Stimulated activated effector memory CD8-positive, alpha-beta T cell treated with anti-CD3 and anti-CD28 coated beads, Interleukin-12 subunit alpha, Interleukin-12 subunit beta, amount 100 ng/mL, for 72 hours (primary cell): ENCODE data around the gene SMCO4.

Experiments
- ATAC-seq: fragments of 150-1000 bp; cut with Tn5 transposase; 2 replicates; pipeline ENCODE4 v1.10.0; 2021
- DNase-seq, 2 donors: peaks; one replicate each; pipeline ENCODE4 v3.0.0; 2021 to 2022; ENCODE audit warnings: low spot score in 2 of 2
- H3K27ac Mint-ChIP-seq: one replicate; pipeline ENCODE4 v1.8.0; 2022; ENCODE audit warnings: mild to moderate bottlenecking, mixed read lengths
- H3K36me3 Mint-ChIP-seq: one replicate; pipeline ENCODE4 v1.8.0; 2022; ENCODE audit warnings: mild to moderate bottlenecking, mixed read lengths
- H3K4me1 Mint-ChIP-seq: one replicate; pipeline ENCODE4 v1.8.0; 2022; ENCODE audit warnings: mixed read lengths
- H3K4me3 Mint-ChIP-seq: one replicate; pipeline ENCODE4 v1.8.0; 2022; ENCODE audit warnings: mild to moderate bottlenecking, mixed read lengths
- H3K9me3 Mint-ChIP-seq: one replicate; pipeline ENCODE4 v1.8.0; 2022; ENCODE audit warnings: mixed read lengths

Gene SMCO4

DNA sequence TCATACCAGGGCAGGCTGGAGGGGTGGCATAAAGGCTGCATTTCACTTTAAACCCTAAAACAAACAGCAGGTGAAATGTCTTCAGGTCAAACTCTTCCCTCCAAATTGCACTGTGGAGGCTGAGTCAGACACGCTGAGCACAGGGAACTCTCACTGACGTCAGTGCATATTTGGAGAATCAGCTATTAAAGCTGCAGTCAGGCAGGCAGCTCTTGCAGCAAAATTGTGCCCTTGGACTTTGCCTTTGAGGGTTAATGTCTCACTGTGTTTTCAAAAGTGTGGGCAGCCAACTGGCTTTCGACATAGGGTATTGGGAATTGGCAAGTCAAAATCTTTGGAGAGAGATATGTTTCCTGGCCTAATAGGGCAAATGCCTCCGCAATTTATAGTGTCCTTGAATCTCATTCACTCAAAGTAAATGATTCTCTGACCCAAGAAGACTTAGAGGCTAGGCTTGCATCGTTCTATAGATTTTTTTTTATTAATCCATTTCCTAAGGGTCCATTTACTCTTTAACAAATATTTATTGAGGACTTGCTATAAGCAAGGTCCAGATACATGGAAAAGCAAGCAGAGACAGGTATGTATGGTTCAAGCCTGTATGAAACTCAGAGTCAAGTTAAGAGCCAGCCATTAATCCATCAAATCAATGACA, 27.7 kb upstream of the SMCO4 start:
- DNase-seq: no peak
- Mint-ChIP-seq H3K9me3 (no peaks in the 10 kb centered on the region), H3K4me3 (no peak overlapping the region), H3K4me1 (no peaks in the 10 kb centered on the region), H3K27ac (no peak overlapping the region), H3K36me3 (no peaks in the 10 kb centered on the region)
- ATAC-seq: no peak

DNA sequence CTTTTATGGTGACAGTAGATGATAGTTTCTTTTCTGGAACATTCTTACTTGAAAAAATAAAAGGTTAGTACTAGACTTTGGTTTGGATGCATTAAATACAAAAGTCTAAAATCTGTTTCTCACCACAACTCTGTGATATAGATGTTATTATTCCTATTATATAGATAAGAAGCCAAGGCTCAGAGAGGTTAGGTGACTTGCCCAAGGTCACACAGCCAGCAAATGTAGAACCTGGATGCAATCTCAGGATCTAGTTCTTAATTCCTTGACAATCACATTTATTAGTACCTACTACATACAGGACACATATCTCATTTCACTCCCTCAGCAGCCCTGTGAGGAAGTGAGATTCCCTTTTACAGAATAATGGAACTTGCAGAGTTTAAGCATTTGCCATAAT, 26.3 kb upstream of the SMCO4 start:
- no peak for ATAC-seq
- H3K36me3 Mint-ChIP-seq: no peaks in the 10 kb centered on the region
- H3K9me3 Mint-ChIP-seq: no peaks in the 10 kb centered on the region
- no peaks in the 10 kb centered on the region for H3K4me1 Mint-ChIP-seq
- DNase-seq: no peak
- no peak overlapping the region for H3K4me3 Mint-ChIP-seq
- H3K27ac Mint-ChIP-seq: no peak overlapping the region

DNA sequence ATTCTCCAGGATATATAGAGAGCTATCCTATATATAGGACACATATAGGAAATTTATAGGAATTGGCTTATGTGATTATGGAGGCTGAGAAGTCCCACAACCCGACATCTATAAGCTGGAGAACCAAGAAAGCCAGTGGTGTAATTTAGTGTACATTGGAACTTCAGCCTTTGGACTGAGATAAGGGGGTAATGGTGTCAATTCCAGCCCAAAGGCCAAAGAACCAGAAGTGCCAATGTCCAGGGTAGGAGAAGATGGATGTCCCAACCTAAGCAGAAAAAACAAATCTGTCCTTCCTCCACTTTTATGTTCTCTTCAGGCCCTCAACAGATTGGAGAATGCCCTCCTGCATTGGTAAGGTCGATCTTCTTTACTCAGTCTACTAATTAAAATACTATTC, 25.5 kb upstream of the SMCO4 start:
- no peak for ATAC-seq
- H3K27ac Mint-ChIP-seq: no peak overlapping the region
- no peaks in the 10 kb centered on the region for H3K4me1 Mint-ChIP-seq
- no peaks in the 10 kb centered on the region for H3K36me3 Mint-ChIP-seq
- H3K9me3 Mint-ChIP-seq: no peaks in the 10 kb centered on the region
- DNase-seq: no peak
- no peak overlapping the region for H3K4me3 Mint-ChIP-seq

DNA sequence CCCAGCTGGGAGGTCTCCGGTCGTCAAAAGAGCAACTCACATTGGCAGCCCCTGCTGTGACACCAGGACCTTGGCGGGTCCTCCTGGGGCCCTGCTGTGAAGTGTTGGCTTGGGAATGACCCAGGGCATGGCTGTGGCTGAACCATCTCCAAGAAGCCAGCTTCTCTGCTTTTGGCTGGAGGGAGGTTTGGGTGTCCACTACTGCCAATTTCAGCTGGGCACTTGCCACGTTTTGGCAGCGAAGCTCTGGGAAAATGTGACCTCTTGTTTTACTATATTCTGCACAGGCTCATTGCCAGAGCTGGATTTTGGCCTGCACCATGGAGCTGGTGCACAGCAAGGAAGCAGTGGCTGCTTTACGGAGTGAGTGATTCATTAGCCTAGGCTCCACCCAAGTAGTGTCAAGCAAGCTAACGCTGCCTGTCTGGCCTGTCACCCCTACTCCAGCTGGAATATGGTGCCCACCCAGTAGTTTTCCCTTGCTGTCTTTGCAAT, 24.3 kb upstream of the SMCO4 start:
- Mint-ChIP-seq H3K4me1 (no peaks in the 10 kb centered on the region), H3K9me3 (no peaks in the 10 kb centered on the region), H3K4me3 (no peak overlapping the region), H3K36me3 (no peaks in the 10 kb centered on the region), H3K27ac (no peak overlapping the region)
- ATAC-seq (no peak), DNase-seq (no peak)

DNA sequence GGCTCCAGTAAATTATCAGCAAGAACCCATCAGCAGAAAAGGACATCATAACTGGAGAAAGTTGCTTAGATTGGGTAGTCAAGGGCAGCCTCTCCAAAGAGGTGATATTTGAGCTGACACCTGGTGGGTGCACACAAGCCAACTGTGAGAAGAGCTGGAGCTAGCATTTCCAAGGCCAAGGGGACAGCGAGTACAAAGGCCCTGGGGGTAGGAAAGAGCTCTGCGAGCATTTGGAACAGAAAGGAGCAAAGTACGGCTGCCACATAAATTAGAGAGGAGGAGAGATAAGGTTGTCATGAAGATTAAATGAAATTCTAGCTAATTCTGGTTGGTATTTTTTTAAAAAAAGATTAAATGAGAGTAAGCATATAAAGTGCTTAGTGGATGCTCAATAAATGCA, 21.7 kb upstream of the SMCO4 start:
- H3K9me3 Mint-ChIP-seq: no peaks in the 10 kb centered on the region
- no peak for ATAC-seq

DNA sequence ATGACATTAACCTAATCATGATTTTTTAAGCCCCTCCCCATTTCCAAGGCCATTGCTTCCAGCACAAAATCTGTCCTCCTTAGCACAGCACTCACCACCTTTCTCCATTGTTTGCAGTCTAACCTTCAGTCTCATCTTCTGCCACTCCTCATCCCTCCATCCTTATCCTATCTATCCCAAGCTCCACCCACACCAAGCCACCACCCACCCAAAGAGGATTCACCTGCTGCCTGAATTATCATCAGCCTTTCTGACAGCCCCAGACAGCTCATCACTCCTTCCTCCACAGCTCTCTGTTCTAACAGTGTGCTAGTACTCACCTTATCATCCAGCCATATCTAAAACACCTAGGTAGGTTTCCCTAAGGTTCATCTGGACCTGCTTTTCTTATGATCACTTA, 20.7 kb upstream of the SMCO4 start:
- H3K27ac Mint-ChIP-seq: no peak overlapping the region
- H3K4me1 Mint-ChIP-seq: peaks cover 7% of the 10 kb centered on the region
- DNase-seq (no peak), ATAC-seq (no peak)
- H3K4me3 Mint-ChIP-seq: no peak overlapping the region
- no peaks in the 10 kb centered on the region for H3K36me3 Mint-ChIP-seq
- no peaks in the 10 kb centered on the region for H3K9me3 Mint-ChIP-seq

More for the DNA sequence above, 21.7 kb upstream of the SMCO4 start:
- Mint-ChIP-seq H3K36me3 (no peaks in the 10 kb centered on the region), H3K27ac (no peak overlapping the region), H3K4me1 (peaks cover under 1% of the 10 kb centered on the region), H3K4me3 (no peak overlapping the region)
- no peak for DNase-seq

DNA sequence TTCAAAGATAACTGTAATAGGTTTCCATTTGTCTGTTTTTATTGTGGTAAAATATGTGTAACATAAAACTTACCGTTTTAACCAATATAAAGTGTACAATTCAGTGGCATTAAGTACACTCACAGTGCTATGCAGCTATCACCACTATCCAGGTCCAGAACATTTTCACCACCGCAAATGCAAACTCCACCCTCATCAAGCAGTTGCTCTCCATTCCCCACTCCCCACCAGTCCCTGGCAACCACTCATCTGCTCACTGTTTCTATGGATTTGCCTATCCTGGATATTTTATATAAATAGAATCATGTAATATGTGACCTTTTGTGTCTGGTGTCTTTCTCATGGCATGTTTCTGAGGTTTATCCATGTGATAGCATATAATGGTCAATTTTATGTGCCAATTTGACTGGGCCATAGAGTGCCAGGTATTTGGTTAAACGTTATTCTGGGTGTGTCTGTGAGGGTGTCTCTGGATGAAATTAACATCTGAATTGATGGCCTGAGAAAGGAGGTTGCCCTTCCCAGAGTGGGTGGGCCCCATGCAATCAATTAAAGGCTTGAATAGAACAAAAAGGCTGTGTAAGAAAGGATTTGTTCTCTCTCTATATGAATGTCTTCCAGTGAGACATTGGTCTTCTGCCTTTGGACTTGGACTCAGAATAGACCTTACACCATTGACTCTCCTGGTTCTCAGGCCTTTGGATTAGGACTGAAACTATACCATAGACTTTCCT, 17.2 kb upstream of the SMCO4 start:
- no peak for ATAC-seq
- H3K27ac Mint-ChIP-seq: no peak overlapping the region

DNA sequence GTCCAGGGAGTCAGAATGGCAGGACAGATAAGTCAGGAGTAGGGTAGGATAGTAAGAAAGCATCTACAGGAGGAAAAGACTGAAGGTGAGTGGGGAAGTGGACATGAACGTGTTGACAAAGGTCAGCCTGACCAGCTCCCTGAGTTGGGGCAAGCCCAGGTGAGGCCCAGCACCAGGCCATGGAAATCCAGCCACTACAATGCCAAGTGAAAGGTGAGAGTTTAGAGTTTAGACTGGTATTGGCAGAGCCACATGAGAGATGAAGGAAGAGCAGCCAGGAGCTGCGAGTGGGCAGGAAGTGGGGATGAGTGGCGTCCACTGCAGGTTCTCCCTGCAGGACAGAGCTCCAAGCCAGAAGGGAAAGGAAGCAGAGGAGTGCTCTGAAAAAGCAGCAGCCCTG, 16.5 kb upstream of the SMCO4 start:
- ATAC-seq: no peak
- H3K36me3 Mint-ChIP-seq: no peaks in the 10 kb centered on the region

More for the DNA sequence above, 17.2 kb upstream of the SMCO4 start:
- no peak for DNase-seq
- no peak overlapping the region for H3K4me3 Mint-ChIP-seq
- no peaks in the 10 kb centered on the region for H3K9me3 Mint-ChIP-seq
- peaks cover 7% of the 10 kb centered on the region for H3K4me1 Mint-ChIP-seq
- no peaks in the 10 kb centered on the region for H3K36me3 Mint-ChIP-seq

DNA sequence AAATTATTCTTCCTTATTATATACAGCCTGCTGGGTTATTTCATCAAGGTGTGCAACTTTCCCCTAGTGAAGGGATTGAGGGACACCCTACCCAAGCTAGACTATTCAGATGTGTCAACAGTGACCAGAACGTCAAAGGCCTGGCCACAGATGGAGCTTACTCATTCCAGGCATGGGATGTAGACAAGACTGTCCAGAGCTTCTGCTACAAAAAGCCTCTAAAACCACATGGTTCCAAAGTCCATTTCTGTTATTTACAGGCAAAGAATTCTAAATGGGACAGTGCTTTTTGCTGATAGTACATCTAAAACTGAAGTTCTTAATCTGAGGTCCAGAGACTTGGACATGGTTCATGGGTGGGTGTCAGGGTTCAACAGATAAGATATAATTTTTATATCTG, 9.7 kb upstream of the SMCO4 start:
- Mint-ChIP-seq H3K27ac (no peak overlapping the region), H3K4me3 (no peak overlapping the region), H3K36me3 (no peaks in the 10 kb centered on the region), H3K4me1 (no peaks in the 10 kb centered on the region), H3K9me3 (no peaks in the 10 kb centered on the region)
- no peak for ATAC-seq
- DNase-seq: no peak

More for the DNA sequence above, 16.5 kb upstream of the SMCO4 start:
- no peak overlapping the region for H3K4me3 Mint-ChIP-seq
- no peak overlapping the region for H3K27ac Mint-ChIP-seq
- no peak for DNase-seq
- no peaks in the 10 kb centered on the region for H3K9me3 Mint-ChIP-seq
- peaks cover 7% of the 10 kb centered on the region for H3K4me1 Mint-ChIP-seq

DNA sequence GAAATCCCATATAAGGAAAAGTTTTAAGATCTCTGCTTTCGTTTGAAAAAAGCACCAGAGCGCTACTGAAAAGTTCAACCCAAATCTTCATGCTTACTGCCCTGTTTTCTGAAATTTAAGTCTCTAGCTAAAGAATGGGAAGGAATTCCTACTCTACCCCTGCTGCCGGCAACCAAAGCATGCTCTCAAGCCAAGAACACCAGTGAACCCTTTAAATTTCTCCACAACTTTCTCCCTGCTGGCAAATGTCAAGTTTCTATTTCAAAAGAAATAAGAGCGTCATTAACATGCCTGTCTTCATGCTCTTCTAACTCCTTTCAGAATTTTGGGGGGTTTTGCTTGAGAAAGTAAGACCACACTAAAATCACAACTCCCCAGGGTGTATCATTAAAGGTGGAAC, 6.8 kb upstream of the SMCO4 start:
- DNase-seq (no peak), ATAC-seq (no peak)
- Mint-ChIP-seq H3K9me3 (no peaks in the 10 kb centered on the region), H3K27ac (no peak overlapping the region), H3K36me3 (no peaks in the 10 kb centered on the region), H3K4me3 (no peak overlapping the region), H3K4me1 (no peaks in the 10 kb centered on the region)

DNA sequence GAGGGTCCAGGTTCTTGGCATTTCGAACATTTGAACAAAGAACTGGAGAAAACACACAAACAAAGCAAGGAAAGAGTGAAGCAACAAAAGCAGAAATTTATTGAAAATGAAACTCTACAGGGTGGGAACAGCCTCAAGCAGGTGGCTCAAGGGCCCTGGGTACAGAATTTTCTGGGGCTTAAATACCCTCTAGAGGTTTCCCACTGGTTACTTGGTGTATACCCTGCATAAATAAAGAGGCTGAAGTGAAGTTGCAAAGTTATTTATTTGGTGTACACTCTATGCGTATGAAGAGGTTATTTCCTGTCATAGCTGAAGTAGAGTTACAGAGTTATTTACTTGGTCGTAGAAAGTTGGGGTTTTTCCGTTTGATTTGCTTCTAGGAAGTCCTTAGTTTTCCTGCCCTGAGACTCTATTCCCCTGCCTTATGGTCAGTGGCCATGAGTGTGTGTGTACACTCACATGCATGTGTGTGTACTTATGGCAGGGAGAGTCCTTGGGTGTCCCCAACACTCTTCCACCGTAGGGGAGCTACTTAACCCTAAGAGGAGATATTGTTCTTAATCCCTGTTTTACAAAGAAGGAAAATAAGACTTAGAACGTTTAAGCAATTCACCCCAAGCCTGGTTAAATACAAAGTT, 5.6 kb upstream of the SMCO4 start:
- peaks cover under 1% of the 10 kb centered on the region for H3K4me1 Mint-ChIP-seq
- no peak overlapping the region for H3K4me3 Mint-ChIP-seq
- H3K36me3 Mint-ChIP-seq: no peaks in the 10 kb centered on the region
- no peaks in the 10 kb centered on the region for H3K9me3 Mint-ChIP-seq
- ATAC-seq (no peak), DNase-seq (no peak)
- H3K27ac Mint-ChIP-seq: no peak overlapping the region

DNA sequence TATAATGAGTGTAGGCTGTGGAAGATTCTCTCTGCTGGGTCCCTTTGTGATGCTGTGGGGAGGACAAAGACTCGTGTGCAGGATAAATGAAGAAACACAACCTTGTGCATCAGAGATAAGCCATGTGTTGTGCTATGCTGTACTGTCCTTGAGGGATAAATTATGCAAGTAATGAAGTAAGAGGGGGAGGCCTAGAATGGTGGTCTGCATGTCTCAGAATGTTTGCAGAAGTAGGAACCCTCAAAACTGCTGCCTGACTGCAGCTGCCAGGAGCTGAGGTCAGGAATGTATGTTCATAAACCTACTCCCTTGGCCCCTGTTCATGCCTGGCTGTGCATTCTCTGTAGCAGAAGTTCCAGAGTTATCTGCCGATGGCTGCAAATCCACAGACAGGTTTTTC, 4.6 kb upstream of the SMCO4 start:
- no peaks in the 10 kb centered on the region for H3K9me3 Mint-ChIP-seq
- no peak overlapping the region for H3K27ac Mint-ChIP-seq
- ATAC-seq (no peak), DNase-seq (no peak)
- no peaks in the 10 kb centered on the region for H3K36me3 Mint-ChIP-seq
- H3K4me1 Mint-ChIP-seq: peaks cover 6% of the 10 kb centered on the region
- no peak overlapping the region for H3K4me3 Mint-ChIP-seq

DNA sequence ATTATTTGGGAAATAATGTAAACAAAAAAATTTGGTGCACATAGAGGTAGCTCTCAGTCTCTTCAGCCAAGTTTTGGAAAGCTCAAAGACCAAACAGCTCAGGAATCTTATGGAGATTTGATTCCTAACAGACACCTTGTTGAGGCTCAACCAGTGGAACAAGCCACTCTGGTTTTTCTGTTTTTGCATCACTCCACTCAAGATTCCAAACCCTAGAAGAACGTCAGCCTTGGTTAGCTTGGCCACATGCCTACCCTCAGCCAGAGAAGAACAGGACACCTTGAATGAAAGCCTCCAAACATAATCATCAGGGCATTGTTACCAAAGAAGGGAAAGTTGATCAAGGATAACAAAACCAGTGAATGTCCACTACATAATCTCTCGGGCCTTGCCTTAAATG, 3.8 kb upstream of the SMCO4 start:
- no peak for ATAC-seq
- Mint-ChIP-seq H3K27ac (no peak overlapping the region), H3K36me3 (no peaks in the 10 kb centered on the region), H3K4me1 (peaks cover 9% of the 10 kb centered on the region), H3K4me3 (no peak overlapping the region), H3K9me3 (no peaks in the 10 kb centered on the region)
- DNase-seq: no peak

DNA sequence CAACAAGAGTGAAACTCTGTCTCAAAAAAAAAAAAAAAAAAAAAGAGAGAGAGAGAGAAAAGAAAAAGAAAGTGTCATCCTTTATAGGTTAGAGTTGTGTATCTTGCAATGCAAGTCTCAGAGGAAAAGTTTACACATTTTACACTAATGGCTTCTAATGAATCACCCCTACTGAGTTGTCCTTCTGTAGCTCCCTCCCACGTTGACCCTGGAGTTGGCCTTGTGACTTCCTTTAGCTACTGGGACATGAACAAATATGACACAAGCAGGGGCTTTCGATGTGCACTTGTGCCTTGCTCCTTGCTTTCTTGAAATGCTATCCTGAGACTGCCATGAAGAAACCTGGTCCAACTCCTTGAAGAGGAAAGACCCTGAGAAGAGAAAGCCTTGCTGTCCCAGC, 2.4 kb upstream of the SMCO4 start:
- no peaks in the 10 kb centered on the region for H3K36me3 Mint-ChIP-seq

DNA sequence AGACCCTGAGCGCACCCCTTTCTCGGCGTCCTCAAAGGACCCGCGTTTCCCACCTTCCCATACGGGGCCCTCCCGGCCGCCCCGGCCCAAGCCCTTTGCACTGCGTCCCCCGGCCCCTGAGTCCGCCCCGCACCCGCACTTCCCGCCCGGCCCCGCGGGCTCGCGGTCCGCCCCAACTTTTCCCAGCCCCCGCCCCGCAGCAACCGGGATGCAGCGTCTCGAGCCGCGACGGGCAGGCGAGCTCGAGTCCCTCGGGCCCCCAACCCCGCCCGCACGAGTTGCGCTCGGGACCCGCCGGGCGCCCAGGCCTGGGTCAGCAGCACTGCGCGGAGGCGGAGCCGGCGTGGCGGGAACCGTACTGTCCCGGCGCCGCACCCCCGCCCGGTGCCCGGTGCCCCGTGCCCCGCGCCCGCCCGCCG, 371 bp downstream of the SMCO4 start:
- ATAC-seq (peak; percentile 49), DNase-seq (peak; percentile 8 to 66)
- Mint-ChIP-seq H3K4me1 (peaks cover 23% of the 10 kb centered on the region), H3K4me3 (peak overlapping the region; percentile 83), H3K36me3 (no peaks in the 10 kb centered on the region), H3K27ac (peak overlapping the region; percentile 81), H3K9me3 (no peaks in the 10 kb centered on the region)

More for the DNA sequence above, 2.4 kb upstream of the SMCO4 start:
- no peak for DNase-seq
- peak; percentile 52 for ATAC-seq
- H3K4me1 Mint-ChIP-seq: peaks cover 16% of the 10 kb centered on the region
- no peak overlapping the region for H3K27ac Mint-ChIP-seq
- no peaks in the 10 kb centered on the region for H3K9me3 Mint-ChIP-seq
- H3K4me3 Mint-ChIP-seq: no peak overlapping the region
